WI38 (cell line): ENCODE results near the gene PDCD1.

Experiments used
- H3K4me3 ChIP-seq: 2 replicates; pipeline ENCODE4 v1.5.1; 2011; ENCODE audit warnings: low read depth, mild to moderate bottlenecking, control low read depth, low read length
- CTCF ChIP-seq: IDR thresholded peaks from 2 replicates; pipeline ENCODE4 v1.5.1; 2012; ENCODE audit warnings: low read depth, mild to moderate bottlenecking, control low read depth, low read length

PDCD1 gene

GRCh38 chr2:241811952-241812729, 46.6 kb downstream of the PDCD1 start:
- TF ChIP-seq CTCF = no peak
- H3K4me3 ChIP-seq = no peak overlapping the region

- TF ChIP-seq CTCF = no peak
- no peak overlapping the region for H3K4me3 ChIP-seq
Measured at GRCh38 chr2:241811201-241811951, 47.3 kb downstream of the PDCD1 start.

GRCh38 chr2:241810307-241811200, 48.1 kb downstream of the PDCD1 start:
- no peak overlapping the region for H3K4me3 ChIP-seq
- no peak for TF ChIP-seq CTCF

- no peak overlapping the region for H3K4me3 ChIP-seq
- TF ChIP-seq CTCF = no peak
Measured at GRCh38 chr2:241809383-241810306, 49.0 kb downstream of the PDCD1 start.

GRCh38 chr2:241808721-241809382, 49.8 kb downstream of the PDCD1 start, which contains the start of gene NEU4:
Gene NEU4 (plus strand): TSS chr2:241809193. CDS start chr2:241814485, 5,292 bp downstream.
- TF ChIP-seq CTCF = no peak
- no peak within 1 kb of the TSS for H3K4me3 ChIP-seq
